HepG2 (cell line): ENCODE data around the gene TTYH1. TPM values are rescaled to one million over a fixed set of nuclear protein-coding genes. Genes with fewer than 3 reads are reported as not detected.
A peak's percentile ranks its signal among the peaks of the same experiment; 100 is the strongest.

Experiments used
- DMAP1 ChIP-seq: IDR thresholded peaks from 2 replicates; pipeline ENCODE4 v1.6.1; 2016
- GABPB1 ChIP-seq: IDR thresholded peaks from 2 replicates; pipeline ENCODE4 v1.6.1; 2016; ENCODE audit warnings: mild to moderate bottlenecking, missing genetic modification reagents, moderate library complexity, missing compliant biosample characterization
- KDM2A ChIP-seq: sonication (generic); formaldehyde crosslinking; IDR thresholded peaks from 2 replicates; pipeline ENCODE4 v1.4.0; 2020; ENCODE audit warnings: low read depth, missing genetic modification reagents, borderline replicate concordance
- MNT ChIP-seq: fragments of 450-650 bp; IDR thresholded peaks from 2 replicates; pipeline ENCODE4 v1.6.1; 2016
- MTA1 ChIP-seq: sonication (generic); formaldehyde crosslinking; IDR thresholded peaks from 2 replicates; pipeline ENCODE4 v1.4.0; 2020; ENCODE audit warnings: missing genetic modification reagents, mild to moderate bottlenecking, borderline replicate concordance
- PHF8 ChIP-seq: sonication (generic); formaldehyde crosslinking; IDR thresholded peaks from 2 replicates; pipeline ENCODE4 v1.5.0; 2020; ENCODE audit warnings: missing genetic modification reagents
- RBFOX2 ChIP-seq: fragments of 200-400 bp; formaldehyde crosslinking; IDR thresholded peaks from 2 replicates; pipeline ENCODE4 v1.6.1; 2017; ENCODE audit warnings: low read depth, mild to moderate bottlenecking, low read length
- RXRB ChIP-seq: IDR thresholded peaks from 2 replicates; pipeline ENCODE4 v1.6.1; 2016; ENCODE audit warnings: borderline replicate concordance, missing genetic modification reagents, missing compliant biosample characterization
- SMAD1 ChIP-seq: sonication (generic); formaldehyde crosslinking; IDR thresholded peaks from 2 replicates; pipeline ENCODE4 v1.4.0; 2020; ENCODE audit warnings: missing genetic modification reagents, low read depth, mild to moderate bottlenecking, borderline replicate concordance
- SOX13 ChIP-seq, 3 experiments: fragments of 450-650 bp in 1 of 3; sonication (generic) in 1 of 3; formaldehyde crosslinking in 1 of 3; IDR thresholded peaks in 2 of 3; conservative IDR thresholded peaks in 1 of 3; 2 replicates each; pipeline versions ENCODE4 v1.5.0 to v1.6.1; 2016 to 2020; ENCODE audit warnings: antibody characterized with exemption in 1 of 3, mild to moderate bottlenecking in 1 of 3, missing compliant biosample characterization in 1 of 3, missing genetic modification reagents in 1 of 3, moderate library complexity in 1 of 3
- TEAD3 ChIP-seq: optimal IDR thresholded peaks from 2 replicates; pipeline ENCODE3; 2016; ENCODE audit warnings: borderline replicate concordance
- ZNF280D ChIP-seq: sonication (generic); formaldehyde crosslinking; IDR thresholded peaks from 2 replicates; pipeline ENCODE4 v1.5.1; 2020; ENCODE audit warnings: mild to moderate bottlenecking, missing genetic modification reagents
- ZNF546 ChIP-seq: sonication (generic); formaldehyde crosslinking; conservative IDR thresholded peaks from 2 replicates; pipeline ENCODE4 v1.8.1; 2023; ENCODE audit warnings: mild to moderate bottlenecking, missing genetic modification reagents
- ZNF83 ChIP-seq: sonication (generic); formaldehyde crosslinking; IDR thresholded peaks from 2 replicates; pipeline ENCODE4 v1.4.0; 2020; ENCODE audit warnings: missing genetic modification reagents, mild to moderate bottlenecking, borderline replicate concordance
- polyA plus RNA-seq, 8 experiments: library from polyadenylated mRNA; depleted of rRNA in 3 of 8; stranded (reverse) in 7 of 8; unstranded in 1 of 8; fragments of >200 nt; fragmentation: Illumina TruSeq in 4 of 8; extraction: Trizol in 4 of 8; gene quantifications; 2 replicates each; pipeline versions ENCODE4 v1.2.1 to v1.2.3, GENCODE V29; 2011 to 2016; ENCODE audit warnings: low read depth in 4 of 8, missing spikeins in 1 of 8, mixed read lengths in 1 of 8; ENCODE audit not compliant: insufficient read depth in 1 of 8
- total RNA-seq, 5 experiments: library from RNA; depleted of rRNA; stranded (reverse); fragments of >200 nt; fragmentation: Illumina TruSeq; extraction: Trizol; gene quantifications; 2 replicates each; pipeline ENCODE4 v1.2.3, GENCODE V29; 2016; ENCODE audit warnings: low read depth in 1 of 5
- TF ChIP-seq, protein P1 (sequence below): sonication (generic); formaldehyde crosslinking; IDR thresholded peaks from 2 replicates; pipeline ENCODE4 v1.5.0; 2020; ENCODE audit warnings: mild to moderate bottlenecking, missing genetic modification reagents, borderline replicate concordance
- TF ChIP-seq, protein P2 (sequence below): sonication (generic); formaldehyde crosslinking; IDR thresholded peaks from 2 replicates; pipeline ENCODE4 v1.4.0; 2020; ENCODE audit warnings: missing genetic modification reagents
- TF ChIP-seq, protein P3 (sequence below): sonication (generic); formaldehyde crosslinking; IDR thresholded peaks from 2 replicates; pipeline ENCODE4 v1.4.0; 2020; ENCODE audit warnings: mild to moderate bottlenecking, missing genetic modification reagents

The TTYH1 gene
- total and polyA plus RNA-seq, 2 of the 13 experiments (the other 11 are each of a cell fraction or from before 2014, with no cell fraction given), result 6.9 to 19.9 TPM

DNA sequence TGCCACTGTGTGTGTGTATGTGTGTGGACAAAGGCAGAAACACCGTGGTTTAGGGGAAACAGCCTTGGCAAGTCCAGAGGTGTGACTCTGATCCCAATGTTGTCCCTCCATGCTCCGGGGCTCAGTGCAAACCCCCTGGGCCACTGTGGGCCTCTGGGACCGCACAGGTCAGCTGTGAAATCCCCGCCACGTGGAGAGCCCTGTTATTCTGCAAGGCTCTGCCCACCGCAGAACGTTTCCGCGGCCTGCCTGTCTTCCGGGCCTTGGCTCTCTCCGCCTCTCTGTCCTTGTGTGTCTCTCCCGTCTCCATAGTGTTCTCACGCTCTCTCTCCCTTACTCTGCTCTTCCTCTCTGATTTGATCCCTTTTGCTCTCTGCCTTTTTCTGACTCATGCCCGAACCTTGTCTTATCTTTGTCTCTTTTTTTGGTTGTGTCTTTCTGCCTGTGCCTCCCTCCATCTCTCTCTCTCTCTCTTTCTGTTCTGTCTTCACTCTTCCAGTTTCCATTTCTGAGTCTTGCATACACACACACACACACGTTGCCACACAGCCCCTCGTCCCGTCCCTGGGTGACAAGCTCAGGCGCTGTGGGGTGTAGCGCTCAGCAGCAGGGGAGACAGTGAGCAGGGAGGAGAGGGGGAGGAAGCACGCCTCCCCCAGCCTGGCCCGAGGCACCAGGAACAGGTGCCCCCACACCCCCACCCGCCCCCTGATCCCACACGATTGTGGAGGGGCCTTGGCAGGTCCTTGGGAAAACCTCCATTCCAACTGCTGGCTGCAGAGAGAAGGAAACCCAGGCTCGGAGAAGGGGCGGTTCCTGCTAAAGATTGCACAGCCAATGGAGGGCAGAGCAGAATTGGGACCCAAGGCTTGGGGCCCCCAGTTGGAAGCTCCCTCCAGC, 3.0 kb downstream of the TTYH1 start (continued):
- TF ChIP-seq MNT, result 0 out of 2 replicates have a peak, but pooled peaks have one; percentile 2
- TF ChIP-seq SOX13 (IDR thresholded peaks at IDR 0.05), result no peak
- TF ChIP-seq SOX13 (CRISPR knock-in tag; conservative IDR thresholded peaks at IDR 0.05 in 1 of 2, IDR thresholded peaks at IDR 0.05 in 1 of 2), result peak in 1 of 2 experiments; percentile 5; a peak in 1 of 4 replicates
- TF ChIP-seq TEAD3 (CRISPR knock-in tag), result peak; percentile 21
- TF ChIP-seq GABPB1 (CRISPR knock-in tag), result 0 out of 2 replicates have a peak, but pooled peaks have one; percentile 25
- TF ChIP-seq DMAP1 (CRISPR knock-in tag), result peak; percentile 39; the same call in 1 of the 2 replicates
- no peak for TF ChIP-seq ZNF83 (CRISPR knock-in tag)
- TF ChIP-seq, protein P1, sequence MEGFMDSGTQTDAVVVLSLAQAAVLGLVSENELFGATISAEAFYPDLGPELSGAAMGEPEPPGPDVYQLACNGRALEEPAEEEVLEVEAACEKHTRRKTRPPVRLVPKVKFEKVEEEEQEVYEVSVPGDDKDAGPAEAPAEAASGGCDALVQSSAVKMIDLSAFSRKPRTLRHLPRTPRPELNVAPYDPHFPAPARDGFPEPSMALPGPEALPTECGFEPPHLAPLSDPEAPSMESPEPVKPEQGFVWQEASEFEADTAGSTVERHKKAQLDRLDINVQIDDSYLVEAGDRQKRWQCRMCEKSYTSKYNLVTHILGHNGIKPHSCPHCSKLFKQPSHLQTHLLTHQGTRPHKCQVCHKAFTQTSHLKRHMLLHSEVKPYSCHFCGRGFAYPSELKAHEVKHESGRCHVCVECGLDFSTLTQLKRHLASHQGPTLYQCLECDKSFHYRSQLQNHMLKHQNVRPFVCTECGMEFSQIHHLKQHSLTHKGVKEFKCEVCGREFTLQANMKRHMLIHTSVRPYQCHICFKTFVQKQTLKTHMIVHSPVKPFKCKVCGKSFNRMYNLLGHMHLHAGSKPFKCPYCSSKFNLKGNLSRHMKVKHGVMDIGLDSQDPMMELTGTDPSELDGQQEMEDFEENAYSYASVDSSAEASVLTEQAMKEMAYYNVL (CRISPR knock-in tag), result 0 out of 2 replicates have a peak, but pooled peaks have one; percentile 39
- TF ChIP-seq ZNF280D (CRISPR knock-in tag), result no peak
- TF ChIP-seq RXRB, result 0 out of 2 replicates have a peak, but pooled peaks have one; percentile 20
- TF ChIP-seq SMAD1 (CRISPR knock-in tag), result 0 out of 2 replicates have a peak, but pooled peaks have one; percentile 61
- no peak; the same call in 1 of the 2 replicates for TF ChIP-seq MTA1
- TF ChIP-seq, protein P2, sequence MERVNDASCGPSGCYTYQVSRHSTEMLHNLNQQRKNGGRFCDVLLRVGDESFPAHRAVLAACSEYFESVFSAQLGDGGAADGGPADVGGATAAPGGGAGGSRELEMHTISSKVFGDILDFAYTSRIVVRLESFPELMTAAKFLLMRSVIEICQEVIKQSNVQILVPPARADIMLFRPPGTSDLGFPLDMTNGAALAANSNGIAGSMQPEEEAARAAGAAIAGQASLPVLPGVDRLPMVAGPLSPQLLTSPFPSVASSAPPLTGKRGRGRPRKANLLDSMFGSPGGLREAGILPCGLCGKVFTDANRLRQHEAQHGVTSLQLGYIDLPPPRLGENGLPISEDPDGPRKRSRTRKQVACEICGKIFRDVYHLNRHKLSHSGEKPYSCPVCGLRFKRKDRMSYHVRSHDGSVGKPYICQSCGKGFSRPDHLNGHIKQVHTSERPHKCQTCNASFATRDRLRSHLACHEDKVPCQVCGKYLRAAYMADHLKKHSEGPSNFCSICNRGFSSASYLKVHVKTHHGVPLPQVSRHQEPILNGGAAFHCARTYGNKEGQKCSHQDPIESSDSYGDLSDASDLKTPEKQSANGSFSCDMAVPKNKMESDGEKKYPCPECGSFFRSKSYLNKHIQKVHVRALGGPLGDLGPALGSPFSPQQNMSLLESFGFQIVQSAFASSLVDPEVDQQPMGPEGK (CRISPR knock-in tag), result no peak
- peak; percentile 45; the same call in 1 of the 2 replicates for TF ChIP-seq RBFOX2
- TF ChIP-seq ZNF546 (CRISPR knock-in tag), result no peak
- TF ChIP-seq PHF8 (CRISPR knock-in tag), result peak; percentile 45; the same call in 1 of the 2 replicates
- TF ChIP-seq, protein P3, sequence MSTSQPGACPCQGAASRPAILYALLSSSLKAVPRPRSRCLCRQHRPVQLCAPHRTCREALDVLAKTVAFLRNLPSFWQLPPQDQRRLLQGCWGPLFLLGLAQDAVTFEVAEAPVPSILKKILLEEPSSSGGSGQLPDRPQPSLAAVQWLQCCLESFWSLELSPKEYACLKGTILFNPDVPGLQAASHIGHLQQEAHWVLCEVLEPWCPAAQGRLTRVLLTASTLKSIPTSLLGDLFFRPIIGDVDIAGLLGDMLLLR (CRISPR knock-in tag), result peak; percentile 38; the same call in 1 of the 2 replicates
- TF ChIP-seq KDM2A, result peak; percentile 72; the same call in 1 of the 2 replicates
